ENCODE measurements around the gene SULT2B1.
A peak's percentile ranks its signal among the peaks of the same experiment; 100 is the strongest.

SULT2B1 gene

GRCh38 chr19:48642862-48643261, 90.9 kb downstream of the SULT2B1 start:
- no peak overlapping the region for H3K4me3 ChIP-seq (ENCODE audit: low read depth, low read length)
- no peak for DNase-seq (ENCODE audit: low read depth)
- TF ChIP-seq CTCF (conservative IDR thresholded peaks at IDR 0.05; ENCODE audit: low read depth, low read length), result no peak

GRCh38 chr19:48644355-48644754, 92.4 kb downstream of the SULT2B1 start:
- DNase-seq (ENCODE audit: low read depth), result no peak
- H3K4me3 ChIP-seq (ENCODE audit: low read depth, low read length), result peak overlapping the region; percentile 62
- TF ChIP-seq CTCF (conservative IDR thresholded peaks at IDR 0.05; ENCODE audit: low read depth, low read length), result no peak

- no peak for TF ChIP-seq CTCF (conservative IDR thresholded peaks at IDR 0.05; ENCODE audit: low read depth, low read length)
- peak overlapping the region; percentile 62 for H3K4me3 ChIP-seq (ENCODE audit: low read depth, low read length)
- DNase-seq (ENCODE audit: low read depth), result peak; percentile 90
Measured at GRCh38 chr19:48644839-48645619, 93.1 kb downstream of the SULT2B1 start.

- H3K4me3 ChIP-seq (ENCODE audit: low read depth, low read length), result peak overlapping the region; percentile 62
- TF ChIP-seq CTCF (conservative IDR thresholded peaks at IDR 0.05; ENCODE audit: low read depth, low read length), result no peak
- no peak for DNase-seq (ENCODE audit: low read depth)
Measured at GRCh38 chr19:48645620-48646000, 93.6 kb downstream of the SULT2B1 start.

GRCh38 chr19:48646001-48646721, 94.2 kb downstream of the SULT2B1 start, which contains the start of gene CA11:
TSS of gene CA11 (minus strand) at chr19:48646187. CDS start at chr19:48645632, 555 bp downstream.
- peak within 1 kb of the TSS; percentile 62 for H3K4me3 ChIP-seq (ENCODE audit: low read depth, low read length)
- TF ChIP-seq CTCF (conservative IDR thresholded peaks at IDR 0.05; ENCODE audit: low read depth, low read length), result peak; percentile 86
- peak; percentile 88 for DNase-seq (ENCODE audit: low read depth)

GRCh38 chr19:48646722-48647216, 94.8 kb downstream of the SULT2B1 start:
- no peak for DNase-seq (ENCODE audit: low read depth)
- no peak for TF ChIP-seq CTCF (conservative IDR thresholded peaks at IDR 0.05; ENCODE audit: low read depth, low read length)
- H3K4me3 ChIP-seq (ENCODE audit: low read depth, low read length), result peak overlapping the region; percentile 62

Data from choroid plexus epithelial cell (primary cell).